HG03354 (cell line): ENCODE data around the gene PKD1L1.
"Not testable (repeated sequence)": the region's sequence is repeated elsewhere in the genome, so short reads cannot be mapped to it uniquely, and the experiment has no call there.

Source experiments
- ATAC-seq: cut with Tn5 transposase; IDR thresholded peaks from one replicate; pipeline ENCODE4 v1.9.1; 2021; ENCODE audit warnings: mild to moderate bottlenecking; ENCODE audit not compliant: unreplicated experiment, poor library complexity, severe bottlenecking

Gene PKD1L1

DNA sequence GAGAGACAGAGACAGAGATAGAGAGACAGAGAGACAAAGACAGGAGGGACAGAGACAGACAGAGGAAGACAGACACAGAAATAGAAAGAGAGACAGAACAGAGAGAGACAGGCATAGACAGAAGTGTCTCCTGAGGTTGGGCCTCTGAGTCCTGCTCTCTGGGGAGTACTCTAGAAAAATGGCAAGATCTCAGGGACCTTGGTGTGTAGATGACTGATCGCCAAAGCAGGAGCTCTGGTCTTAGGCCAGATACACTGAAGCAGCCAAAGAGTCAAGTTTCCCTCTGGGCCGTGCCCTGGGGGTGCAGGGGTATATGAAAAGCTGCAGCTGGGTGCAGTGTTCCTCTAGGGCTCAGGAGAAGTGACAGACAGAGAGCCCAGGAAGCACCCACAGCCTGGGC lies 189.7 kb downstream of the PKD1L1 start:
- no peak for ATAC-seq

DNA sequence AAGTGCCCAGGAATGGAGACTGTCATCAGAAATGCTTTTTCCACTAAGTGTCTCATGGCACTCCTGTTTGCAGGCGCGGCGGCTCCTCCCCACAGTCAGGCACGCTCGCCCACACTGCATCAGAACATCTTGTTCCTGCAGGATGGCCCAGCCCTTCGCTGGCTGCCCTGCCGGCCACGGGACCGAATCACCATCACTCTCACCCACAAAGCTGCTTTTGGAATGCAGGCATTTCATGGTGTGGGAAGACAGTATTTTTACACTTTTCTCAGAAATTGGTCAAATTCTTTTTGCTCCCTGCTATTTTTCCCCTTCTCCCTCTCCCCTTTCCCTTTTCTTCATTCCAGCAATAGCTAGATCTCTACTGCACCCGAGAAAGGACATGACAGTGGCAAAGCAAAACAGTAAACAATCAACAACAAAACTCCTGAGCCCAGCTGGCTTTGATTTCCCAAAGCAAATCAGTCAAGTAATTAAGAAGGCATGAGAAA lies 190.3 kb downstream of the PKD1L1 start:
- no peak for ATAC-seq

DNA sequence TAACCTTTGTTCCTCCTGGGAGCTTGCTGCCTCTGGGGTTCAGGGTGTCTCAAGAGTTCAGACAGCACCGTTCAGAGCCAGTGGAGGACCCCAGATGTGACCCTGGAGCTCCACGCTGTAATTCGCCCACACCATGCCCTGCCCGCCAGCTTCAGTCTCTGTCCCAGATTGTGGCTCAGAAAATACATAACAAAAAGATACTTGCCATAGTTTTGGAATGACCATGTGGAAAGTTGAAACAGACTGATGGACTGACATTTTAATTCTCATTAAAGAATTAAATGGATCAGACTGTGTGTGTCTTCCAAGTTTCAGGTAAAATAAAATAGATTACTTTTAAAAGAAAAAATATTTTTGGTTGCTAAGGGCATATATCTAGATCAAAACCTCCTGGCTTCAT lies 191.6 kb downstream of the PKD1L1 start:
- ATAC-seq, result no peak

DNA sequence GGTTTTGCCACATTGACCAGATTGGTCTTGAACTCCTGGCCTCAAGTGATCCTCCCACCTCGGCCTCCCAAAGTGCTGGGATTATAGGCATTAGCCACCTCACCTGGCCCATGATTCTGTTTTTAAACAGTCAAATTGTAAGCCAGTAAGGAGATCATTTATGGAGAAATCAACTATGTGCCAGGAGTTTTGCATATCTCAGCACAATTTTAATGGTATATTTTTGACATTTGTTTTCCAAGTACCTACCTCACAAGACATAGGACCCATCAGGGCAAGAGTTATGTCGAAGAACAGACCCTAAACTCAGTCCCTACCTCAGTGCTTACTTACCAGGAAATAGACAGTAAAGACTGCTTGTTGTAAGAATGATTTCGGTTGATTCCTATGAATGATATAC lies 193.0 kb downstream of the PKD1L1 start:
- ATAC-seq, result no peak

DNA sequence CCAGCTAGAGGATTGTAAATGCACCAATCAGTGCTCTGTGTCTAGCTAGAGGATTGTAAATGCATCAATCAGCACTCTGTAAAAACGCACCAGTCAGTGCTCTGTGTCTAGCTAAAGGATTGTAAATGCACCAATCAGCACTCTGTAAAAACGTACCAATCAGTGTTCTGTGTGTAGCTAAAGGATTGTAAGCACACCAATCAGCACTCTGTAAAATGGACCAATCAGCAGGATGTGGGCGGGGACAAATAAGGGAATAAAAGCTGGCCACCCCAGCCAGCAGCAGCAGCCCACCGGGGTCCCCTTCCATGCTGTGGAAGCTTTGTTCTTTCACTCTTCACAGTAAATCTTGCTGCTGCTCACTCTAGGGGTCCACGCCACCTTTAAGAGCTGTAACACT lies 196.5 kb downstream of the PKD1L1 start:
- ATAC-seq, result not testable (repeated sequence)

DNA sequence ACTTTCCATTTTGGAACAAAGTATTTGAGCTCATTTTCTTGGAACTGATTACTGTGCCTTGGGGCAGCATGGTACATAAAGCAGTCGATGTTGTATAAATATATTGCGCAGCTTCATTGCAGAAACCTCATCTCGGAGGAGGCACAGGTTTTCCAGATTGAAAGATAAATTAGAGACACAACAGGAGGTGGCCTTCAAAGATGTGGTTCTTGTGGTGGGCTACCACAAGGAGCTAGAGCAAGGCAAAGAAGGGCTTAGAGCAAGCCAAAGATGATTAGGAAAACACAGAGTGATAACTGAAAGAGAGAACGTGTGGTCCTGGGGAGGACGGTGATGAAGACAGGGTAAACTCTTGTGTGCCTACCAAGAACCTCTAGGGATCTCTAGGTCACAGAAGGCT lies 197.2 kb downstream of the PKD1L1 start:
- no peak for ATAC-seq

DNA sequence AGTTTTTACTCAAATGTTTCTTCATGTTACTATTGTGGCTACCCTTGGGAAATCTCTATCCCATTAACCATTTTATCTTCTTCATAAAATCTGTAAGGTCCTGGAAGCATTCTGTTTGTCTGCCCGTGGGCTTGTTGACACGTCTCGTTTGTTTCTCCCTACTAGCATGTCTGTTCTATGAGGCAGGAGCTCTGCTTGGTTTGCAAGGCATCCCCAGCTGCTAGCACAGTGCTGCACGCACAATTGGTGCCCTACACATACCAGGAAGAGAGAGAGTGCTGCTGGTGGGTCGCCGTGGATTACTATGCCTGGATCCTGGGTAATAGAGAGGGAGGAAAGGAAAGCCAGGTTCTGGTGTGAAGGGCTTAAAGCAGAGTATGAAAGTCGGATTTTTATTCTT lies 200.2 kb downstream of the PKD1L1 start:
- ATAC-seq, result no peak

DNA sequence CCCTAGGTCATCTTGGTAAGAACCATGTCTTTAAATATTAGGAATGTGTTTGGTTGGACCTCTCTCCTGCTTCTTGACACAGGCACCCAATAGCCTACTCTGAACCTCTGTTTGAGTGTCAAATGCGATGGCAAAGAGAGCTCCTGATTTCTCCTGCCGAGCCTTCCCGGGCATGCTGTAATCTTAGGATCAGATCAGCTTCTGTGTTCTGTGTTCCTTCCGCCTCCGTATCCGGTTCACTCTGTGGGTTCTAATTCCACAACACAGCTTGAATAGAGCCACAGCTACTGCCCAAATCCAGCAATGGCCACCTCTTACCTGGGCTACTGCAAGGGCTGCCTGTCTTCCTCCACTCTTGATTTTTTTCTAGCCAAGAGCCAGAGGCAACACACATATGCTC lies 201.1 kb downstream of the PKD1L1 start:
- no peak for ATAC-seq

DNA sequence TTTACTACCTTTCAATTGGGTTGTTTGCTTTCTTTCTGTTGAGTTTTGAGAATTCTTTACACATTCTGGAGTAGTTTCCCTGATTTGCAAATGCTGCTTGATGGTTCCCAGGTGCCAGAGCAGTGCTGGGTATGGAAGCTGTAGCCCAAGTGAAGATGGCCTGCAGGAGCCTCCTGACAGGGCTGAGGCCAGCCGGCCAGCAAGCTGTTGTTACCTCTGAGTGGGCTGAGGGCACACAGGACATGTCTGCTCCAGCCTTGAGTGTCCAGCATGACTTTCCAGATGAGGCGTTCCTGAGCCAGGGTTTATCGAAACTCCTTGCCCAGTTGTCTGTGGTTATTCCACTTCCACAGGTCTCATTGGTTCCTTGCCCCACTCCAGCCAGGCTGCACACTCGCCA lies 201.8 kb downstream of the PKD1L1 start:
- ATAC-seq, result no peak

DNA sequence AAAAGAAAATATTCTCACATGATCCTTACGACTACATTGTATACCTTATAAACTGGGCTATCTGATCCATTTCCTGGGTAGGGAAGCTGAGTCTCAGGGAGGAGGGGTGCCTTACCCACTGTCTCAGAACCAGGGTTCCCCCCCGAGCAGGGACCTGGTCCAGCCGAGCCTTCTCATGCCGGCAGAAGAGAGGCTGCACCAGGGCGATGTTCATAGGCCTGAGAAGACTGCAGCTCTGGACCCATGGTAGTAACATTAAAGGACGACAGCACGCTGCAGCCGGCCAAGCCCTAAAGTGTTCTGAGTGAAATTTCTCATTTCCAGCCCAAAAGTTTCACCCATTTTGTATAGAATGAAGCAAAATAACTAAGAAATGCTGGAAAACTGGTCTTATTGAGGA lies 203.4 kb downstream of the PKD1L1 start:
- ATAC-seq, result no peak

DNA sequence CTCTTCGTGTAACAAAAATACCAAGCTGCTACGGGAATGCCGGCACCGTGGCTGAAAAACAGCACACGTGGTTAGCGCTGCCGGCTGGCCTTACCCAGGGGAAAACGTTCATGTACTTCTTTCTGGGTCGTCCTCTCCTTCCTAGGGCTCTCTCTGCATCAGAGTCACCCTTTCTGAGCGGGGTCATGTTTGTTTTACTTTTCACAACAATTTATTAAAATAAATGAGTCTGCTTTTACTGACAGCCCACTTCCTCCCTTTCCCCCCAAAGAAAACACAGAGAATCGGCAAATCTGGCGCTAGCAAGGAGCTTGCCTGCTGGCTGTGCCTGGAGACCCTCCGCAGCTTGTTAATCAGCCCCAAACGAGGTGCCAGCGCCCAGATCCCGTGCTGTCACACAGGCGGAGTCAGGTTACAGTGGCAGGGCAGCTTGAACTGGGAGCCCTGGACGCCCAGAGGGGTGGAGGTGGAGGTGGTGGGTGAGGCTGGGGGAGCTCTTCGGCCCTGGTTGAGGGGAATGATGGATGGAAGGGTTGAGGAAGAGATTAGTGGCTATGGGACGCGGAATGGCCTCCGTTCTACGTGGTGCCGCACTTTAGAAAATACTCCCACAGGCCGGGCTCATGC lies 204.2 kb downstream of the PKD1L1 start:
- no peak for ATAC-seq

DNA sequence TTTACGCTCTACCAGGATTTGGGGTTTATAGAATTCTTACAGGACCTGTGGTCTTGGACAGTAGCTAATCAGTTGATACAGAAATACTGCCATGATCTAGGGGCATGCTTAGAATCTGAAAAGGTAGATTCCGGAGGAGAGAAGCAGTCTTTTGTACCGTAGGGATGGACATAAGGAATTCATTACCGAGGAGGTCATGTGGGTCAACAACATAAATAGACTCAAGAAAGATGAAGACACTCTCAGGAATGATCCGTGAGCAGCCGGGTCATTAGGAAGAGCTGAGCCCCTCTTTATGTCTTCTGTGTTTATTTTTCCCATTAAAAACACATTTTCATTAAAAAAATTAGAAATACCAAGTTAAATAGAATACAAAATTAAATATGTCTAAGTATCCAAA lies 206.3 kb downstream of the PKD1L1 start:
- ATAC-seq, result no peak

DNA sequence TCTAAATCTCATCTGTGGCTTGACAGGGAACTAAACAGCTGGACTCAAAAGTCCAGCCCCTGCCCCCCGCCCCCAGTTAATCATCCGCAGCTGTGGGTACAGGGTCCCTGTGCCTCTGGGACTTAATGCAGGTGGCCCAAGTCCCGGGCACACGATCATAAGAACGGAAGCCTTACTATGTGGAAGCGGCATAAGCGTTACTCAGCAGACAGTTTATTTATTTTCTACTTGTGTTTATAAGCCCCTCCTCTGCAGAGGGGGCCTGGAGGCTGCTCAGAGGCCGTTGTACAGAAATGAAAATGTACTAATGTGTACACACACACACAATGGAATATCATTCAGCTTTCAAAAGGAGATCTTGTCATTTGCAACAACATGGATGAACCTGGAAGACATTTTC lies 208.4 kb downstream of the PKD1L1 start:
- ATAC-seq, result no peak

DNA sequence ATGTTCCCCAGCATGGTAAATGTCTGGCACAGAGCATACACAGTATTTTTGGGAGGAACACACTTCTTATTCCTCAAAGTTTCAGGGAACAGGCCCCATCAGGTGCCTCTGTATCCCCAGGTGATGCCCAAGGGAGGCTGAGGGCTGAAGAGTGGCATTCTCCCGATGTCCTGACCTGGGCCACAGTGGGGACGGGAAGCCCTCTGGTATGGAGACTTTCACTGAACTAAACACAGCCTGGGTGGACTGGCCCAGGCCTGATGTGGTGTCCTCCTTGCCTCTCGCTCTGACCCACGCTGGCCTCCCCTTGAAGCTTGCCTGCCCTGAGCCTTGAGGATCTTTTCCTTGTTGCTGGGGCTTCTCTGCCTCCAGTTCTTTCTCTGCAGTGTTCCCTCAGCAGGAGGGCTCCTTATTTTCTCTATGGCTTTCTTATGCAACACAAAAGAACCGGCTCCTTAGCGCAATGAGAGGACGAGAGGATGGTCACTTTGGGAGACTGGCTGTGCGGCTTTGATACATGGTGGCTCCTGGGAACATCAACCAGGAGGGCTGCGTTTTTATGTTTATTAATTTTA lies 208.9 kb downstream of the PKD1L1 start:
- ATAC-seq, result no peak

DNA sequence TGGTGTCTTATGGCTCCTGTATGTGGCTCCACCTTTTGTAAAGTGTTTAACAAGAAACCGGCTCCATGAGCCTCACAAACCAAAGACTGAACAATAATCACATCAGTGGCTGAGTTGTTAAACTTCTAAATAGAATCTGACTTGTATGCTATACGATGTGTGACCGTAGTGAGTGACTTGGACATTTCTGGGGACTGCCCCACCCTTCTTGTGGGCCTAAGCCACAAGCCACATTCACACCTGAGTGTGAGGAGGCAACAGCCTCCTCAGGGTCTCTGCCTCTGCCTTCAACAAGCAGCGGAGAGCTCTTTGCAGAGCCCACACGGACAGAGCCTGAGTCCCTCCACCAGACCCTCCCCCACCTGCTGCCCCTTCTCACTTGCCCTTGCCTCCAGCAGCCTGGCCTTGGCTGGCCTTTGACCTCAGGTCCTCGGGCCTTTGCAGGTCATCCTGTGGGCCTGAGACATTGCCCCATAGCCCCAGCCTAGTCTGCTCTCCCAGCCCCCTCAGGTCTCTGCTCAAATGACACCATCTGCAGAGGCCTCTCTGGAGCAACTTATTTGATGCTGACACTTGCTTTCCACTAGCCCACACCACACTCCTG lies 209.6 kb downstream of the PKD1L1 start:
- ATAC-seq, result no peak

DNA sequence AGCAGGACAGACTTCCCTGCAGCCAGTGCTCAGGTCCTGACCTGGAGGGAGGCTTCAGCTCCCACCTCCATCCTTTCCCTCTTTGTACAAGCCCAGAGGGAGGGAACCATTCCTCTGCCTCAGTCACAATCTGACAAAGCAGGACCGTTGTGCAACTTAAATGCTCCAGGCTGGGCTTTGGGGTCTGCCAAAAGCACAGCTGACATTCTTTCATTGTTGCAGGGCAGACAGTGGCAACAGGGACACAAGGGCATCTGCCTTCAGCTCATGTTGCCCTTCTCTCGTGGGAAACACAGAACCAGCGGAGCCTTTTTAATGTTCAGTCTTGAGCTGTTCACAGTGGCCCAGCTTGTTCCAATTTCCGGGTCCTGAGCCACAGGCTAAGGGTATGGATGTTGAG lies 210.7 kb downstream of the PKD1L1 start:
- ATAC-seq, result no peak

DNA sequence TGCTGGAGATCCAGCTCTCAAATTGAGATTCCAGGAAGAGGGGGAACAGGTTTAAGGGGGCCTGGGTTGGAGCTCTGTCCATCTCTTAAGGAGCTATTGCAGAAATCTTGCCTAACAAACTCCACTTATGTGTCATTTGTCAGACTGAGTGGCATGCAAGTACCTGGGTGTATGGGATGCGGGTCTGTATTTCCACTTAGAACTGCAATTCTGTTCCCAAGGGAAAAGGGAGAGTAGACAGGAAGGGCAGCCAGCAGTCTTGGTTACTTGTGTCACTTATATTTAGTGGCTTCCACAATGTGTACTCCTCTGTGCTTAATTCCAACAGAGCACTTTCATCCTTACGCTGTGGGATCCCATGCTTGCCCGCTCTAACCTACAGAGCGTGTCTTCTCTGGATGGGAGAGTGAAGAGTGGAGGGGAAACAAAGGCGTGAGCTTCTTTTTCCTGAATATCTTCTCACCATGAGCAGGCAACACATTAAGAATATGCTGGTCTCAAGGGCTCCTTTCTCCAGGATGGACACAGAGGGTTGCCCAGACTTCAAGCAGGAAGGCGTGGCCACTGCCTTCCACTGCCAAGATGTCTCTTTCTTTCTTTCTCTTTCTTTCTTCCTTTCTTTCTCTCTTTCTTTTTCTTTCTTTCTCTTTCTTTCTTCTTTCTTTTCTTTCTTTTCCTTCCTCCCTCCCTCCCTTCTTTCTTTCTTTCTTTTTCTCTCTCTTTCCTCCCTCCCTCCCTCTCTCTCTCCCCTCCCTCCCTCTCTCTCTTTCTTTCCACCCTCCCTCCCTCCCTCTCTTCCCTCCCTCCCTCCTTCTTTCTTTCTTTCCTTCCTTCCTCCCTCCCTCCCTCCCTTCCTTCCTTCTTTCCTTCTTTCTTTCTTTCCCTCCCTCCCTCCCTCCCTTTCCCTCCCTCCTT lies 212.6 kb downstream of the PKD1L1 start:
- ATAC-seq, result no peak

DNA sequence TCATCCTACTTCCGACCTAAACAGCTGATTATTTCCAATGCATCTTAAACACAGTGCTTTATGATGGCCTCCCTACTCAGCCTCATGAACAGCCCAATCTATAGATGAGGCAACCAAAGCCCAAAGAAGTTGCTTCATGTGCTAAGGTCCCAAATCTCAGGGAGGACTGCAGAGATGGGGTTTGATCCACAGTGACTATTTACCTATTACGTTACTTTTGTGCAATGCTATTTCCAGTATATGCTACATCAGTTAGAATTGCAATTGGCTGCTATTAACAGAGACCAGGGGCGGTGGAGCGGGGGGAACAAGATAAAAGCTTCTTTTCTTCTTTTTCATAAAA lies 213.3 kb downstream of the PKD1L1 start:
- ATAC-seq, result no peak

DNA sequence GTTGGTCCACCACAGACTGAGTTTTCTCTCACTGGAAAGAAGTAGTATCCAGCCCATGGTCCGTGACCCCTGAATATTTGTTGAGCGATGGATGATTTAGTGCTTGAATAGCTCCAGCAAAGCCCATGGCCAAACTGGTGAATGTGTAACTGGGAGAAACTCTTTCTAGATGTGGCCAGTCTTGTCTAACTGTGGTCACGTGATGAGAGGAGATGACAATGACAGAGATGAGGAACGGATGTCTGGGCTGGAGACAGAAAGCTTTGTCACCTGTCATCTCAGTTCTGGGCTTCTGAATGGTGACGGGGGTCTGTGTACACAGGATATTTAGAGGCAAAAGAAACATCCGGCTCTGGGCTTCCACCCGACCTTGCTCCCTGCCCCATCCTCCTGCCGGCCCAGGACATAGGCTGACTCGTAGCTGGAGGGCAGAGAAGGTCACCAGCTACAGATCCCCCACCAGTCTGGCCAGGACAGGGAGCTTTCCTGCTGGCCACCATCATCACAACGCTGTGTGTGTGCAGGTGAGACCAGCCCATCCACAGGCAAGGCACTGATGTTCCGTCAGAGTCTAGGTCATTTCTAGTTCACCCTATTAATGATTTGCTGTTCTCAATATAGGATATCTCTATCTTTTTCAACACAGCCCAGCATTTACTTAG lies 213.8 kb downstream of the PKD1L1 start:
- no peak for ATAC-seq

DNA sequence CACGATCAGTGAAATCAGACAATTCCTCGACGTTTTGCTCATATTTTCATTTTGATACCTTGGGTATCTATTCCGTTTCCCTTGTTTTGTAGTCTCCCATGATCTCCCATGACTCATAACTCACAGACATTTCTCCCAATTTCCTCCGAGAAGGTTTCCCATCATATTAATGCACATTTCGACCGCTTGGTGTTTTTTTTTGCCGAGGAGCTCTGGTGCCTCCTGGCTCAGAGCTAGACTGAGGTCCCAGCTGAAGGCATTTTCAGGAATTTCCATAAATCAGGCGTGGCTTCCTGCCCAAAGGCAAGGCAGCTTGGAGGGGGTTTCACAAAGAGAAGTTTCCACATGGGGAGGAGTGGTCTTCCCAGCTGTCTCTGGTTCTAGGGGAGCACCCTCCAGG lies 218.1 kb downstream of the PKD1L1 start:
- ATAC-seq, result no peak
